ENCODE results near the gene GRIK5.

GRCh38 chr19:42089772-42090171 is 19.8 kb upstream of the GRIK5 start:
- TF ChIP-seq CTCF (IDR thresholded peaks at IDR 0.05) (no peak), POLR2A (IDR thresholded peaks at IDR 0.05) (no peak)

Measured in esophagus squamous epithelium (tissue), 4 donors.